Measurements from ENCODE around the gene AIF1L.
"Not testable (repeated sequence)": the region's sequence is repeated elsewhere in the genome, so short reads cannot be mapped to it uniquely, and the experiment has no call there.

AIF1L gene

DNA sequence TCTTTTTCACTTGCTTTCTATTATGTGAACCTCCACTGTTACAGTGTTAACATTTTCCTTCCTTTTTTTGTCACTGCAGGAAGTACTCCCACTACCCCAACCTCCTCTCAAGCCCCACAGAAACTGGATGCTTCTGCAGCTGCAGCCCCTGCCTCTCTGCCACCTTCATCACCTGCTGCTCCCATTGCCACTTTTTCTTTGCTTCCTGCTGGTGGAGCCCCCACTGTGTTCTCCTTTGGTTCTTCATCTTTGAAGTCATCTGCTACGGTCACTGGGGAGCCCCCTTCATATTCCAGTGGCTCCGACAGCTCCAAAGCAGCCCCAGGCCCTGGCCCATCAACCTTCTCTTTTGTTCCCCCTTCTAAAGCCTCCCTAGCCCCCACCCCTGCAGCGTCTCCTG, 47.9 kb downstream of the AIF1L start:
- Histone ChIP-seq H3K36me3 (ENCODE audit: control insufficient read depth in 2 of 2, insufficient read depth in 2 of 2, low read length in 2 of 2) (peaks cover 72 to 82% of the 10 kb centered on the region in 2 donors), H3K9me3 (ENCODE audit: control insufficient read depth in 2 of 2, low read length in 2 of 2) (no peaks in the 10 kb centered on the region), H3K27ac (ENCODE audit: low read depth in 2 of 2, low read length in 2 of 2) (no peak overlapping the region), H3K9ac (ENCODE audit: low read depth in 1 of 2, low read length in 2 of 2) (no peak overlapping the region), H3K4me1 (ENCODE audit: control insufficient read depth in 2 of 2, insufficient read depth in 2 of 2, low read length in 2 of 2) (no peaks in the 10 kb centered on the region), H3K27me3 (ENCODE audit: control insufficient read depth in 2 of 2, insufficient read depth in 2 of 2, low read length in 2 of 2) (no peaks in the 10 kb centered on the region), H3K4me3 (ENCODE audit: low read length in 2 of 2) (no peak overlapping the region)

DNA sequence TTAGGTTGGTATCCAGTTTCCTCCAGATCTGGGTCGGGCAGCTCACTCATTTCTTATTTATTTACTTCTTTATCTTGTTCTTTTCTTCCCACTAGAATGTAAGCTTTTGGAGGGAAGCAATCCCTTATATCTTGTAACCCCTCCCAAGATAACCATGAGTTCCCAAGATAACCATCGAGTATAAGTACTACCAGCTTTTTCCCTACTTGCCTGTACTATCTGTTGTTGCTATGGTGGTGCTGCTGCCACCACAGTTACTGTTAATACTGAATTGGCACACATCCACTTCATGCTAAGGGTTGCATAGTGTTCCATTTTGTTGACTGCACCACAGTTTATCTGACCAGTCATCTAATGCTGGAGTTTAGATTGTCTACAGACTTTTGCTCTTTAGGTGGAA, 48.9 kb downstream of the AIF1L start:
- Histone ChIP-seq H3K9me3 (ENCODE audit: control insufficient read depth in 2 of 2, low read length in 2 of 2) (no peaks in the 10 kb centered on the region), H3K27me3 (ENCODE audit: control insufficient read depth in 2 of 2, insufficient read depth in 2 of 2, low read length in 2 of 2) (no peaks in the 10 kb centered on the region), H3K9ac (ENCODE audit: low read depth in 1 of 2, low read length in 2 of 2) (no peak overlapping the region), H3K36me3 (ENCODE audit: control insufficient read depth in 2 of 2, insufficient read depth in 2 of 2, low read length in 2 of 2) (peaks cover 72 to 81% of the 10 kb centered on the region in 2 donors), H3K4me3 (ENCODE audit: low read length in 2 of 2) (no peak overlapping the region), H3K4me1 (ENCODE audit: control insufficient read depth in 2 of 2, insufficient read depth in 2 of 2, low read length in 2 of 2) (no peaks in the 10 kb centered on the region), H3K27ac (ENCODE audit: low read depth in 2 of 2, low read length in 2 of 2) (no peak overlapping the region)

DNA sequence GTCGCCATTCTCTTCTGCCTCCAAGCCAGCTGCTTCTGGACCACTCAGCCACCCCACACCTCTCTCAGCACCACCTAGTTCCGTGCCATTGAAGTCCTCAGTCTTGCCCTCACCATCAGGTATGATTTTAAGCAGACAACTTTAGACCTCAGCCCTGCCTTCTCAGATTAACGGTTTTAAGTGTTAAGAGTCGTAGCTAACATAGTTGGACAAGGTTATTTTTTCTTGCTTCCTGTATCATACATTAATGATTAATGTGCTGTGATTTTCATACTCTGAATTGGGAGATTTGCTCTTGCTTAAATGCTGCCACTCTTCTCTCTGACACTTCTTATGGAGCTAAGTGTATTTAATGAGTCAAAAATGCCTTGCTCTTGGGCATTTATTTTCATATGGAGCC, 49.9 kb downstream of the AIF1L start:
- H3K4me1 ChIP-seq (ENCODE audit: control insufficient read depth in 2 of 2, insufficient read depth in 2 of 2, low read length in 2 of 2): no peaks in the 10 kb centered on the region
- no peak overlapping the region for H3K27ac ChIP-seq (ENCODE audit: low read depth in 2 of 2, low read length in 2 of 2)
- H3K4me3 ChIP-seq (ENCODE audit: low read length in 2 of 2): no peak overlapping the region
- H3K27me3 ChIP-seq (ENCODE audit: control insufficient read depth in 2 of 2, insufficient read depth in 2 of 2, low read length in 2 of 2): no peaks in the 10 kb centered on the region
- no peaks in the 10 kb centered on the region for H3K9me3 ChIP-seq (ENCODE audit: control insufficient read depth in 2 of 2, low read length in 2 of 2)
- no peak overlapping the region for H3K9ac ChIP-seq (ENCODE audit: low read depth in 1 of 2, low read length in 2 of 2)
- peaks cover 74 to 80% of the 10 kb centered on the region in 2 donors for H3K36me3 ChIP-seq (ENCODE audit: control insufficient read depth in 2 of 2, insufficient read depth in 2 of 2, low read length in 2 of 2)

DNA sequence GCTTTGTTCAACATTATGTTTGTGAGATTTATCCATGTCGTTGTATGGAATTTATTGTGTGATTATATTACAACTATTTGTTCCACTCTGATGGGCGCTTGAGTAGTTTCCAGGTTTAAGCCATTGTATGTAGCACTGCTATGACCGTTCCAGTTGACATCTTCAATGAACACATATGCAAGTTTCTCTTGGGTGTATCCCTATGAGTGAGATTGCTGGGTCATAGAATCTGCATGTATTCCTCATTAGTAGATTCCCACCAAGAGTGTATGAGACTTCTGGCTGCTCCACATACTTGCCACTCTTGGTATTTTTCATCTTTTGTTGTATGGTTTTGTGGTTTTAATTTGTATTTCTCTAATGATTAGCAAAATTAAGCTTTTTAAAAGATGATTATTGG, 51.9 kb downstream of the AIF1L start:
- no peaks in the 10 kb centered on the region for H3K27me3 ChIP-seq (ENCODE audit: control insufficient read depth in 2 of 2, insufficient read depth in 2 of 2, low read length in 2 of 2)
- no peak overlapping the region for H3K27ac ChIP-seq (ENCODE audit: low read depth in 2 of 2, low read length in 2 of 2)
- no peaks in the 10 kb centered on the region for H3K4me1 ChIP-seq (ENCODE audit: control insufficient read depth in 2 of 2, insufficient read depth in 2 of 2, low read length in 2 of 2)
- H3K9me3 ChIP-seq (ENCODE audit: control insufficient read depth in 2 of 2, low read length in 2 of 2): no peaks in the 10 kb centered on the region
- no peak overlapping the region for H3K9ac ChIP-seq (ENCODE audit: low read depth in 1 of 2, low read length in 2 of 2)
- no peak overlapping the region for H3K4me3 ChIP-seq (ENCODE audit: low read length in 2 of 2)
- H3K36me3 ChIP-seq (ENCODE audit: control insufficient read depth in 2 of 2, insufficient read depth in 2 of 2, low read length in 2 of 2): peaks cover 74 to 84% of the 10 kb centered on the region in 2 donors

DNA sequence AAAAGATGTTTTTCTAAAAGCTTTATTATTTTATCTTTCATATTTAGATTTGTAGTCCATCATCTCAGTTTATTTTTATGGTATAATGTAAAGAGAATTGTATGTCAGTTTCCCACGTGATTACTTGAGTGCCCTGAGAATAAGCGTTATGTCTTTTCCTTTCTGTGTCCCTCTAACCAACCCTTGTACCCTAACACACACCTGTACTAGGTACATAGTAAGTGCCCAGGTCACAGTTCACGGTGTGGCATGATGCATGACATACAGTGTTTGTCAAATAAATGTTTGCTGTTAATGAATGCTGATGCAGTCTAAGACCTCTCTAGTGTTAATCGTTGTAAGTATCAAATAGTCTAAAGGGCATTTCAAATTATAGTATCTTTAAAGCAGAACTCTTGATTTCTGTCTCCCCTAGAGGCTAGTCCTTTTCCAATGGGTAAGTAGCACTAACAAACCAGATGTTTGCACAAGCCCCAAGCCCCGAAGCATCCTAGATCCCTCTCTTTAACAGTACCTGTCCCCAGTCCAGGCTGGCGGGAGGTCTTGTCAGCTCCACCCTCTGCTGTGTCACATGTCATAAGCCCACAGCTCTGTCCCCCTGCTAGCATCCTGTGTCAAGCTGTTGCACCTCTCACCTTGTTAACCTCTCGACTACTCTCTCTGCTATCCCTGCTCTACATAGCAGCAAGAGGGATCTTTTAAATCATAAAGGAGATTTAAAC, 52.8 kb downstream of the AIF1L start:
- H3K4me3 ChIP-seq (ENCODE audit: low read length in 2 of 2): no peak overlapping the region
- peaks cover 74 to 89% of the 10 kb centered on the region in 2 donors for H3K36me3 ChIP-seq (ENCODE audit: control insufficient read depth in 2 of 2, insufficient read depth in 2 of 2, low read length in 2 of 2)
- H3K9ac ChIP-seq (ENCODE audit: low read depth in 1 of 2, low read length in 2 of 2): no peak overlapping the region
- H3K9me3 ChIP-seq (ENCODE audit: control insufficient read depth in 2 of 2, low read length in 2 of 2): no peaks in the 10 kb centered on the region
- H3K27me3 ChIP-seq (ENCODE audit: control insufficient read depth in 2 of 2, insufficient read depth in 2 of 2, low read length in 2 of 2): no peaks in the 10 kb centered on the region
- no peaks in the 10 kb centered on the region for H3K4me1 ChIP-seq (ENCODE audit: control insufficient read depth in 2 of 2, insufficient read depth in 2 of 2, low read length in 2 of 2)
- no peak overlapping the region for H3K27ac ChIP-seq (ENCODE audit: low read depth in 2 of 2, low read length in 2 of 2)

DNA sequence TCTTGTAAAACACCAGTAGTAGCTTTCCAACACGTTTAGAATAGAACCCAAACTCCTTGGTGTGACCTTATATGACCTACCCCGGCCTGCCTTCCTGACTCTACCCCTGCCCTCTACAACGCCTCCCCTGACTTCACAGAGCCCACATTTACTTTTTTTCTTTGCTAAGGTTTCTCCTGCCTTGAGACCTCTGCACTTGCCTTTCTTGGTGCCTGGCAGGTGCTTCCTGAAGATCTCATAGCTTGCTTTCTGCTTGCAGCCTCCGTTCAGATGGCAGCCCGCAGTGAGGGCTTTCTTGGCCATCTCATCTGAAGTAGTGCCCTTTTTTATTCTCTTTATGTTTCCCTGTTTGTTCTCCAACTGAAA, 53.3 kb downstream of the AIF1L start:
- Histone ChIP-seq H3K9me3 (ENCODE audit: control insufficient read depth in 2 of 2, low read length in 2 of 2) (no peaks in the 10 kb centered on the region), H3K36me3 (ENCODE audit: control insufficient read depth in 2 of 2, insufficient read depth in 2 of 2, low read length in 2 of 2) (peaks cover 74 to 89% of the 10 kb centered on the region in 2 donors), H3K4me1 (ENCODE audit: control insufficient read depth in 2 of 2, insufficient read depth in 2 of 2, low read length in 2 of 2) (no peaks in the 10 kb centered on the region), H3K27me3 (ENCODE audit: control insufficient read depth in 2 of 2, insufficient read depth in 2 of 2, low read length in 2 of 2) (no peaks in the 10 kb centered on the region), H3K27ac (ENCODE audit: low read depth in 2 of 2, low read length in 2 of 2) (no peak overlapping the region), H3K9ac (ENCODE audit: low read depth in 1 of 2, low read length in 2 of 2) (no peak overlapping the region), H3K4me3 (ENCODE audit: low read length in 2 of 2) (no peak overlapping the region)

DNA sequence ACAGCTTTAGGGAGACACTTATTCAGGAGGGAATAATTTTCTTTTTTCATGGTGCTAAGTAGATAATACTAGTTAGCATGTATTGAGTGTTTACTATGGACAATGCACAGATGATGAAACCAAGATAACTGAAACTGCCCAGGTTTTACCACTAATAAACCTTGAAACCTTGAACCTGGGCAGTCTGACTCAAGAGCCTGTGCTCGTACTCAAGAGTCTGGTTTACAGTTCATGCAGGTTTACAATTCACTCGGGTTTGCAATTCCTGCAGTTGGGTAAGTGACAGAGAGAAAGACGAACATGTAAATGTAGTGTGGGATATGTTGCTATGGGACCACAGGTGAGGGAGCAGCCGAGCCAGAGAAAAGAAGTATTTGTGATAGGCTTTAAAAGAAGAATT, 57.3 kb downstream of the AIF1L start:
- peaks cover 46 to 71% of the 10 kb centered on the region in 2 donors for H3K36me3 ChIP-seq (ENCODE audit: control insufficient read depth in 2 of 2, insufficient read depth in 2 of 2, low read length in 2 of 2)
- H3K4me1 ChIP-seq (ENCODE audit: control insufficient read depth in 2 of 2, insufficient read depth in 2 of 2, low read length in 2 of 2): no peaks in the 10 kb centered on the region
- H3K27me3 ChIP-seq (ENCODE audit: control insufficient read depth in 2 of 2, insufficient read depth in 2 of 2, low read length in 2 of 2): no peaks in the 10 kb centered on the region
- no peak overlapping the region for H3K9ac ChIP-seq (ENCODE audit: low read depth in 1 of 2, low read length in 2 of 2)
- H3K27ac ChIP-seq (ENCODE audit: low read depth in 2 of 2, low read length in 2 of 2): no peak overlapping the region
- no peak overlapping the region for H3K4me3 ChIP-seq (ENCODE audit: low read length in 2 of 2)
- no peaks in the 10 kb centered on the region for H3K9me3 ChIP-seq (ENCODE audit: control insufficient read depth in 2 of 2, low read length in 2 of 2)

DNA sequence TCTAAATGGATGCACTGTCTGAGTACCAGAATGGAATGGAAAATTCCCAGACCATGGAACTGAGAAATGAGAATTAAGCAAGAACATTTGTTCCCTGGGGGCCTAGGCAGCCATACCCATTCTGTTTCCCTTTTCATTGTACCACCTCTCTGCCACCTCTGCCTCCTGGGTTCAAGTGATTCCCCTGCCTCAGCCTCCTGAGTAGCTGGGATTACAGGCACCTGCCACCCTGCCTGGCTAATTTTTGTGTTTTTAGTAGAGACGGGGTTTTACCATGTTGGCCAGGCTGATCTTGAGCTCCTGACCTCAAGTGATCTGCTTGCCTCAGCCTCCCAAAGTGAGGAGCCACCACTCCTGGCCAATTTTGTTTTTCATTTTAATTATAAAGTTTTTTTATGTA, 62.3 kb downstream of the AIF1L start:
- H3K27ac ChIP-seq (ENCODE audit: low read depth in 2 of 2, low read length in 2 of 2); H3K9ac ChIP-seq (ENCODE audit: low read depth in 1 of 2, low read length in 2 of 2); H3K27me3 ChIP-seq (ENCODE audit: control insufficient read depth in 2 of 2, insufficient read depth in 2 of 2, low read length in 2 of 2); H3K4me1 ChIP-seq (ENCODE audit: control insufficient read depth in 2 of 2, insufficient read depth in 2 of 2, low read length in 2 of 2); H3K9me3 ChIP-seq (ENCODE audit: control insufficient read depth in 2 of 2, low read length in 2 of 2); H3K4me3 ChIP-seq (ENCODE audit: low read length in 2 of 2): not testable (repeated sequence)
- H3K36me3 ChIP-seq (ENCODE audit: control insufficient read depth in 2 of 2, insufficient read depth in 2 of 2, low read length in 2 of 2): peaks cover 38 to 61% of the 10 kb centered on the region in 2 donors

DNA sequence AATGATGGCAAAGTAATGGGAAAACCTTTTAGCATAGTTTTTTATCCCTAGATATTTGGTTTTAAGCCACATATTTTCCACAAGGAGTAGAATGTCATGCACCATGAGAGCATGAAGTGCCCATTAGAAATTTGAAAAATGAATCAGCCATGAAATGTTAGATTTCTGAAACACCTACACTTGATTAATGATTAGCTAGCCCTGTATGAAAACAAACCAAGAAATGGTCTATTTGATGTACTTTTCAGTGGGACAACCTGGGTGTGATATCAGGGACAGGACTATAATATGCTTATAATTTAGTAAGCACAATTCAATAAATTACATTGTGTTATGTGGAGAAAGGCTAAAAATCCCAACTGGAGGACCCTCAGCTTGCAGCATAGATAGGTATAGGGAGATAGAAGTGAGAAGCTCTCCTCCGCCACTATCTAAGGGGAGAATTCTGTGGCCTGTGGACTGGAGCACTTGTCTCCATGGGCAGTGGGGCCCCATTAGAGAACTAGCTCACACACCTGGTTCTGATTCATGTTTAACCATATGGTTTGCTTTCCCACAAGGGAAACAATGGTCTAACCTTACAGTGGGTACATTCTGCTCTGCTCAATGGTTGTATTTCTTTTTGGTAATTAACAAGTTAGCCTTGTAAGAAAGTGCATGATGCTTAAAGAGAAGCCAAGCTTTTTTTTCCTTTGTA, 64.2 kb downstream of the AIF1L start:
- peaks cover 40 to 56% of the 10 kb centered on the region in 2 donors for H3K36me3 ChIP-seq (ENCODE audit: control insufficient read depth in 2 of 2, insufficient read depth in 2 of 2, low read length in 2 of 2)

DNA sequence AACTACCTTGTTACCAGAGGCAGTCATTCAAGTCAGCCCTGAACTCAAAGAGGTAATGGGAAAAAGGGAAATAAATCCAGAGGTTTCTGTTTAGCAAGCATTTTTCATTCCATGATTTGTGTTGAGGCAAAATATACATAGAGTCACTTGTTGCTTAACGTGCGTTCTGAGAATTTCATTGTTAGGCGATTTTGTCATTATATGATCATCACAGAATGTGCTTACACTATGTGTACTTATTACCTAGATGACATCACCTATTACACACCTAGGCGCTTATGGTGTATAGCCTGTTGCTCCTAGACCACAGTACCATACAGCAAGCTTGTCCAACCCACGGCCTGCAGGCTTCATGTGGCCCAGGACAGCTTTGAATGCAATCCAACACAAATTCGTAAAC, 65.3 kb downstream of the AIF1L start:
- Histone ChIP-seq H3K27ac (ENCODE audit: low read depth in 2 of 2, low read length in 2 of 2) (no peak overlapping the region), H3K36me3 (ENCODE audit: control insufficient read depth in 2 of 2, insufficient read depth in 2 of 2, low read length in 2 of 2) (peaks cover 40 to 55% of the 10 kb centered on the region in 2 donors), H3K9me3 (ENCODE audit: control insufficient read depth in 2 of 2, low read length in 2 of 2) (no peaks in the 10 kb centered on the region), H3K4me1 (ENCODE audit: control insufficient read depth in 2 of 2, insufficient read depth in 2 of 2, low read length in 2 of 2) (no peaks in the 10 kb centered on the region), H3K4me3 (ENCODE audit: low read length in 2 of 2) (no peak overlapping the region), H3K9ac (ENCODE audit: low read depth in 1 of 2, low read length in 2 of 2) (no peak overlapping the region), H3K27me3 (ENCODE audit: control insufficient read depth in 2 of 2, insufficient read depth in 2 of 2, low read length in 2 of 2) (no peaks in the 10 kb centered on the region)

More for the DNA sequence above, 64.2 kb downstream of the AIF1L start:
- Histone ChIP-seq H3K9ac (ENCODE audit: low read depth in 1 of 2, low read length in 2 of 2) (no peak overlapping the region), H3K4me3 (ENCODE audit: low read length in 2 of 2) (no peak overlapping the region), H3K27ac (ENCODE audit: low read depth in 2 of 2, low read length in 2 of 2) (no peak overlapping the region), H3K4me1 (ENCODE audit: control insufficient read depth in 2 of 2, insufficient read depth in 2 of 2, low read length in 2 of 2) (no peaks in the 10 kb centered on the region), H3K27me3 (ENCODE audit: control insufficient read depth in 2 of 2, insufficient read depth in 2 of 2, low read length in 2 of 2) (no peaks in the 10 kb centered on the region), H3K9me3 (ENCODE audit: control insufficient read depth in 2 of 2, low read length in 2 of 2) (no peaks in the 10 kb centered on the region)
